ENCODE data around the gene TSSC4. TPM values are rescaled to one million over a fixed set of nuclear protein-coding genes. Genes with fewer than 3 reads are reported as not detected.

The TSSC4 gene
- total RNA-seq, 1 donor from 2014 or later: 70.0 TPM

- no peak overlapping the region for H3K4me2 ChIP-seq (ENCODE audit: low read length)
- H3K27ac ChIP-seq (ENCODE audit: low read depth, low read length): no peak overlapping the region
- H3K4me3 Mint-ChIP-seq (ENCODE audit: unreplicated experiment): no peak overlapping the region
- H3K9me3 Mint-ChIP-seq (ENCODE audit: unreplicated experiment): no peaks in the 10 kb centered on the region
- H3K36me3 ChIP-seq (ENCODE audit: insufficient read depth, low read length): no peaks in the 10 kb centered on the region
- H3K4me1 Mint-ChIP-seq (ENCODE audit: low read depth, unreplicated experiment): no peaks in the 10 kb centered on the region
- no peak overlapping the region for H3K27ac Mint-ChIP-seq (ENCODE audit: unreplicated experiment)
- TF ChIP-seq EZH2 (IDR thresholded peaks at IDR 0.05; ENCODE audit: insufficient read depth, low read length) (no peak), CTCF (IDR thresholded peaks at IDR 0.05; ENCODE audit: insufficient read depth, low read depth, low read length) (no peak)
- DNase-seq (ENCODE audit: low read depth): no peak
- H4K20me1 ChIP-seq (ENCODE audit: insufficient read depth, low read length): peaks cover 2% of the 10 kb centered on the region
- no peaks in the 10 kb centered on the region for H3K79me2 ChIP-seq (ENCODE audit: insufficient read depth, low read length)
- no peak overlapping the region for H2AFZ ChIP-seq (ENCODE audit: low read depth, low read length)
- no peaks in the 10 kb centered on the region for H3K4me1 ChIP-seq (ENCODE audit: insufficient read depth, low read length)
- no peak overlapping the region for H3K4me3 ChIP-seq (ENCODE audit: insufficient read depth, low read depth, low read length)
- no peak overlapping the region for H3K9ac ChIP-seq (ENCODE audit: low read length)
- H3K27me3 ChIP-seq (ENCODE audit: insufficient read depth, low read length): no peaks in the 10 kb centered on the region
- peaks cover 18% of the 10 kb centered on the region for H3K27me3 Mint-ChIP-seq (ENCODE audit: low read depth, unreplicated experiment)
- FAIRE-seq: no peak
- H3K36me3 Mint-ChIP-seq (ENCODE audit: low read depth, unreplicated experiment): no peaks in the 10 kb centered on the region
- H3K9me3 ChIP-seq (ENCODE audit: insufficient read depth, low read depth, low read length): peaks cover 2% of the 10 kb centered on the region
Measured at GRCh38 chr11:2425506-2425905, 25.0 kb downstream of the TSSC4 start.

DNA sequence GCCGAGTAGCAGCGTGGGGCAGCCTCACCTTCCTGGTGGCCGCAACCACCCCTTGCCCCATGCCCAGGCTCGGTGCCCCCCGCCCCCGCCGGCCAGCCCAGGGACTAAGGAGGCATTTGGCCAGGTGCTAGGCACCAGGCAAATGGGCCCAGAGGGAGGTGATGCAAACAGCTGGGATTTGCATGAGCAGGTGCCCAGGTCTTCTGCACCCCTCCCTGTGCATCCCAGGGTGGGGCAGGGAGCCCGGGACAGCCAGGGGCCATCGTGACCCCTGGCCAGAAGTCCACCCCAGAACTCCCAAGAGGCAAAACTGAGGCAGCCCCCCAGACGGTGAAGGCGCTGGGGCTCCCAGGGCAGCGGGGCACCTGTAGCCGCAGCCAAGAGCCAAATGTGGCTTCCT, 25.7 kb downstream of the TSSC4 start:
- Histone ChIP-seq H3K9ac (ENCODE audit: low read length) (no peak overlapping the region), H2AFZ (ENCODE audit: low read depth, low read length) (no peak overlapping the region), H3K27me3 (ENCODE audit: insufficient read depth, low read length) (no peaks in the 10 kb centered on the region), H4K20me1 (ENCODE audit: insufficient read depth, low read length) (peaks cover 2% of the 10 kb centered on the region), H3K27ac (ENCODE audit: low read depth, low read length) (no peak overlapping the region), H3K79me2 (ENCODE audit: insufficient read depth, low read length) (no peaks in the 10 kb centered on the region), H3K4me1 (ENCODE audit: insufficient read depth, low read length) (no peaks in the 10 kb centered on the region), H3K4me2 (ENCODE audit: low read length) (no peak overlapping the region), H3K36me3 (ENCODE audit: insufficient read depth, low read length) (no peaks in the 10 kb centered on the region), H3K9me3 (ENCODE audit: insufficient read depth, low read depth, low read length) (peaks cover 2% of the 10 kb centered on the region), H3K4me3 (ENCODE audit: insufficient read depth, low read depth, low read length) (no peak overlapping the region)
- H3K36me3 Mint-ChIP-seq (ENCODE audit: low read depth, unreplicated experiment): no peaks in the 10 kb centered on the region
- H3K27me3 Mint-ChIP-seq (ENCODE audit: low read depth, unreplicated experiment): peaks cover 18% of the 10 kb centered on the region
- H3K4me1 Mint-ChIP-seq (ENCODE audit: low read depth, unreplicated experiment): no peaks in the 10 kb centered on the region
- DNase-seq (ENCODE audit: low read depth) (no peak), FAIRE-seq (no peak)
- TF ChIP-seq EZH2 (IDR thresholded peaks at IDR 0.05; ENCODE audit: insufficient read depth, low read length): no peak
- no peak for TF ChIP-seq CTCF (IDR thresholded peaks at IDR 0.05; ENCODE audit: insufficient read depth, low read depth, low read length)
- H3K27ac Mint-ChIP-seq (ENCODE audit: unreplicated experiment): no peak overlapping the region
- no peak overlapping the region for H3K4me3 Mint-ChIP-seq (ENCODE audit: unreplicated experiment)
- H3K9me3 Mint-ChIP-seq (ENCODE audit: unreplicated experiment): no peaks in the 10 kb centered on the region

GRCh38 chr11:2426826-2427521, 26.4 kb downstream of the TSSC4 start:
- H3K36me3 Mint-ChIP-seq (ENCODE audit: low read depth, unreplicated experiment): no peaks in the 10 kb centered on the region
- Histone ChIP-seq H3K9me3 (ENCODE audit: insufficient read depth, low read depth, low read length) (peaks cover 2% of the 10 kb centered on the region), H3K79me2 (ENCODE audit: insufficient read depth, low read length) (no peaks in the 10 kb centered on the region), H3K36me3 (ENCODE audit: insufficient read depth, low read length) (no peaks in the 10 kb centered on the region), H2AFZ (ENCODE audit: low read depth, low read length) (no peak overlapping the region), H3K27me3 (ENCODE audit: insufficient read depth, low read length) (no peaks in the 10 kb centered on the region), H3K9ac (ENCODE audit: low read length) (no peak overlapping the region), H3K4me2 (ENCODE audit: low read length) (no peak overlapping the region), H3K27ac (ENCODE audit: low read depth, low read length) (no peak overlapping the region), H4K20me1 (ENCODE audit: insufficient read depth, low read length) (peaks cover 2% of the 10 kb centered on the region), H3K4me1 (ENCODE audit: insufficient read depth, low read length) (no peaks in the 10 kb centered on the region), H3K4me3 (ENCODE audit: insufficient read depth, low read depth, low read length) (no peak overlapping the region)
- DNase-seq (ENCODE audit: low read depth): no peak
- H3K9me3 Mint-ChIP-seq (ENCODE audit: unreplicated experiment): no peaks in the 10 kb centered on the region
- no peak for TF ChIP-seq EZH2 (IDR thresholded peaks at IDR 0.05; ENCODE audit: insufficient read depth, low read length)
- no peak for TF ChIP-seq CTCF (IDR thresholded peaks at IDR 0.05; ENCODE audit: insufficient read depth, low read depth, low read length)
- no peak overlapping the region for H3K4me3 Mint-ChIP-seq (ENCODE audit: unreplicated experiment)
- H3K27ac Mint-ChIP-seq (ENCODE audit: unreplicated experiment): no peak overlapping the region
- FAIRE-seq: no peak
- H3K27me3 Mint-ChIP-seq (ENCODE audit: low read depth, unreplicated experiment): peaks cover 25% of the 10 kb centered on the region
- no peaks in the 10 kb centered on the region for H3K4me1 Mint-ChIP-seq (ENCODE audit: low read depth, unreplicated experiment)
